IPS-18c (cell line): ENCODE results near the gene LRRC58.
"Not testable (repeated sequence)": the region's sequence is repeated elsewhere in the genome, so short reads cannot be mapped to it uniquely, and the experiment has no call there.

Experiments used
- H3K4me3 ChIP-seq: 2 replicates; pipeline ENCODE4 v1.7.0; 2013; ENCODE audit warnings: low read depth, mild to moderate bottlenecking, low read length, moderate library complexity; ENCODE audit not compliant: insufficient read depth
- H3K9me3 ChIP-seq: one replicate; pipeline ENCODE4 v1.6.1; 2013; ENCODE audit warnings: mild to moderate bottlenecking, low read length, moderate library complexity; ENCODE audit not compliant: control insufficient read depth, insufficient read depth

The LRRC58 gene

DNA sequence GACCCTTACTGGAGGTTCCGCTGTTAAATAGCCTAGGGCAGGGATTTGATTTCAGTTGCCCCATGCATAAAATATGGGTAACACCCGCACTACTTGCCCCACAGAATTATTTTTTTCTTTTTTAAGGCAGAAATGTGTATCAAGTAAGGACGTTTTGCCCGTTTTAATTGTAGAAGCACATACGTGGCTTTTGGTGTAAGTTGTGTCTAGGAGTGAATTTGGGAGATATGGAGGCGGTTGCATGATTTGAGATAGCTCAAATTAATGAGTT lies 636 bp upstream of the LRRC58 start:
- peak overlapping the region; percentile 76; the same call in 1 of the 2 replicates for H3K4me3 ChIP-seq
- H3K9me3 ChIP-seq, result no peaks in the 10 kb centered on the region

DNA sequence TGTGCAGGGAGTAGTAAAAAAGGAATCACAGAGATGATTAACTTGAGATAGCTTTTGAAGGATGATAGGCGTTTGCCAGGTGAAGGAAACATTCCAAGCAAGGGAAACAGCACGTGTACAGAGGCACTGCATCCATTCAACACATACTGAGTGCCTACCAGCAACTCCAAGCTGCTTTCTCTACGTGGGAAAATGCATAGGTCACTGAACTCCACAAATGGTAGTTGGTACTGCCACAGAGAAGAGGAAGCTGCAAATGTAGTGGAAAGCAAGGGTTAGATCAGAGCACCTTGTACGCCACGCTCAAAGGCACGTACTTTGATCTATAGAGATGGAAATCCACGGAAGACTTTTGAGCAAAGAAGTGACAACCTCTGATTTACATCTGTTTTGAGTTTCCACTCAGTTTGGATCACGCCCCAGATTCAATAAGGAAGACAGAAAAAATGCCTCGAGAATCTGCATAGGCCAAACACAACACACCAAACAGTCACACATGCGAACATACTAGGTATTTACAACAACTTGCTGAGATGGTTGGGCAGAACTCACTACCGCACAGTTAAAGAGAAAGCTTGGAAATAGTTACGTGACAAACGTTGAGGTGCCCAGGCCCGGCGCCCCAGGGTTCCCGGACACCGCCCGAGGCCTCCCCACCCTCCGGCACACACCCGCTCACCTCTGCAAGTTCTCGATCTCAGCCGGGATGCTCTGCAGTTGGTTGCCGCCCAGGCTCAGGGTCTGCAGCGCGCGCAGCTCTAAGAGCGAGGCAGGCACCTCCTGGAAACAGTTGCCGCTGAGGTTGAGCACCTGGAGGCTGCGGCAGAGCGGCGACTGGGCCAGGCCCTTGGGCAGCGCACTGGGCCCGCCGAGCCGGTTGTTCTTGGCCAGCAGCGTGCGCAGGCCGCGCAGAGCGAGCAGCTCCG lies 826 bp downstream of the LRRC58 start:
- peak overlapping the region; percentile 76 for H3K4me3 ChIP-seq

DNA sequence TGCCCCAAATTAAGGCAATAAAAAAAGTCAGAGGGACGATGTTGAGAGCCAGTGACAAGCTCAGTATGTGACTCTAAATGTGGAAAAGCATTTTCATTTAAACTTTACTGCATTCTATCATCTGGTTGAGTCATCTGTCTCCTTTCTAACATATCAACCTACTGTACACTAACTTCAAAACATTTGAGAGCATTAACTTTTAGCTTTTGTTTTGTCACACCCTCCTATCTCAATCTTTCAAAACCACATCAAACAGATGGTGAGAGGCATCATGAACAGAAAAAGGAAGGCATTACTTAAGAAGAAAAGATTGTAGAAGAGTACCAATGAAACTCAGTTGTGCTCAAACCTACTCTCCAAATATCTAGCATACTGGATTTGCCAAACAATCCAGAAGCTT lies 4.8 kb downstream of the LRRC58 start:
- Histone ChIP-seq H3K4me3 (no peak overlapping the region), H3K9me3 (no peaks in the 10 kb centered on the region)

More for the DNA sequence above, 826 bp downstream of the LRRC58 start:
- H3K9me3 ChIP-seq, result no peaks in the 10 kb centered on the region

DNA sequence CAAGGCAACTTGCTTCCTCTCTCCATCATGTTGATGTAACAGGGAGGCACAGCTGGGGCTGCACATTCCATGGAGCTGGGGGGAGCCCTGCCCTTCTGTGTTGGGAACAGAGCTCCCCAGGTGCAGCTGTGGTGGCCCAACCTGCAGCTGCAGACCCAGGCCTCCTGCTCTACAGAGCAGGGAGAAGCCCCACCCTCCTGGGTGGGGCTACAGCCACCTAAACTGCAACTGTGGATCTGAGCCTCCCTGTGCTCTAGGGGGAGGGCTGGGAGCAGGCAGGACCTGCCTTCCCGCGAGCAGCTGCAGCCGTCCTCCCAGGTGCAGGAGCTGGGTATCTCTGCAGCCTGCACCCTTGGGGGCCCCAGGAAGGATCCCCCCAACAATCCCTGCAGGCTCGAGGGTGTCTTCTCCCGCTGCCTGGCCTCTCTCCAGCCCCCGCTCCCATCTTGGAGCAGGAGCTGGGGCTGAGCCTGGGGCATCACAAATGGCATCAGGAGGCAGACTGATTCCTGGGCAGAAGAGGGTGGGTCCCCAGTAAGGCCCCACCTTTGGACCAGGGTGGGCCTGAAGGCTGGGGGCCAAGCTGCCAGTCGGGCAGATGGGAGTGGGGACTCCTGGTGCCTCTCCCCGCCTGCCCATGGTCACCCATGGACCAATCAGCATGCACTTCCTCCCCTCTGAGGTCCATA lies 7.4 kb downstream of the LRRC58 start:
- no peaks in the 10 kb centered on the region for H3K9me3 ChIP-seq
- H3K4me3 ChIP-seq, result no peak overlapping the region; the same call in 1 of the 2 replicates

DNA sequence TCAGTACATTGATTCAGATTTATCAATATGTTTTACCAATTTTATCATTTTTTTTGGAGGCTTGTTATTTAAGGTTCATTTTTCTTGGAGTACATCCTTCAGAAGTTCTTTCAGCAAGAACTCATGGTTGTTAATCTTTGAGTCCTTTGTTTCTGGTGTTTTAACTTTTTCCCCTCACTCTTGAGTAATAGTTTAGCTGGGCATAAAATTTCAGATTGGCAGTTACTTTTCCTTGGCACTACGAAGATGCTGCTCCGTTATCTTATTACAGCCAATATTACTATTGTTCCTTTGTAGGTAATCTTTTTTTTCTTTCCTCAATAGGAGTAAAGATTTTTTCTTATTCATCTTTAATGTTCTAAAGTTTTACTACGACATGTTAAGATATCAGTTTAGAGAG lies 9.8 kb downstream of the LRRC58 start:
- Histone ChIP-seq H3K4me3 (no peak overlapping the region), H3K9me3 (no peaks in the 10 kb centered on the region)

DNA sequence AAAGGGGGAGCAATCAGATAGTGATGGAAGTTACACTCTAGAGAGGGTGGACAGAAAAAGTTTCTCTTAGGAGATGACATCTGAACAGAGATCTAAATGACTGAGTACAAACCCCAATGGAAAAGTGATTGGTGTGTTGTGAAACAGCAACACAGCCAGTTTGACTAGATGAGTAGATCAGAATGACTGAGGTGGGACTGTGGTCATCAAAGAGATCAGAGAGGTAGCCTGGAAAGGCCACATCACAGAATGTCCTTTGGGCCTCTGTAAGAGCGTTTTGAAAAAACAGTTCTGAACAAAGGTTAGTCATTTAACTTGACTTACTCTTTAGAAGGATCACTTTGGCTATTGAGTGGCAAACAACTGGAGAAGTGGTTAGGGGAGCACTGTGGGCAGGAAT lies 10.6 kb downstream of the LRRC58 start:
- no peaks in the 10 kb centered on the region for H3K9me3 ChIP-seq
- no peak overlapping the region for H3K4me3 ChIP-seq

DNA sequence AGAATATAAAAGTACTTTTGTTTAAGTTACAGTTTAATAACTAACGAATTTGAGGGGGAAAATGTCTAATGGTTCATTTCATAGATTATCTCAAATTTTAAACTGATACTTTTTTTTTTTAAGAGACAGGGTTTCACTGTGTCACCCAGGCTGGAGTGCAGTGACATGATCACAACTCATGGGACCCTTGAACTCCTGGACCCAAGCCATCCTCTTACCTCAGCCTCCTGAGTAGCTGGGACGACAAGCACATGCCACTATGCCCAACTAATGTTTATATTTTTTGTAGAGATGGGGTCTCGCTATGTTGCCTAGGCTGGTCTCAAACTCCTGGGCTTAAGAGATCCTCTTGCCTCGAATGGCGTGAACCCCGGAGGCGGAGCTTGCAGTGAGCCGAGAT lies 16.5 kb downstream of the LRRC58 start:
- no peaks in the 10 kb centered on the region for H3K9me3 ChIP-seq
- H3K4me3 ChIP-seq, result no peak overlapping the region

DNA sequence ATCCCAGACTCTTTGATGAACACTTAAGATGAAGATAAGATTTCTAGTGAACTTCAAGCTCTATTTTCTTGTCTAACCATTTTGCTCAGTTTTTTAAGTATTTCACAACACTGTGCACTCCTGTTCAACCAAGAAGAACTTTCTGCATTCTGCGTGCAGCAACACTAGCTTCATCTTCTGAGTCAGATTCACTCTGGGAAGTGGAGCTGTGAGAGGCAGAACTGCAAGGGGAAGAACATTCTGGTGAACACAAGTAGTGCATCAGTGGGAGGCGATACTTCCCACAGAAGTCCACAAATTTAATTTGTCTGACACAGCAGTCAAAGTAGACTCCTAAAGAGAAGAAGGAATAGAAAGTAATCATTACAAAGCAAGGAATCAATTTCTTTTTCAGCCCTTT lies 18.1 kb downstream of the LRRC58 start:
- Histone ChIP-seq H3K9me3 (no peaks in the 10 kb centered on the region), H3K4me3 (no peak overlapping the region)

DNA sequence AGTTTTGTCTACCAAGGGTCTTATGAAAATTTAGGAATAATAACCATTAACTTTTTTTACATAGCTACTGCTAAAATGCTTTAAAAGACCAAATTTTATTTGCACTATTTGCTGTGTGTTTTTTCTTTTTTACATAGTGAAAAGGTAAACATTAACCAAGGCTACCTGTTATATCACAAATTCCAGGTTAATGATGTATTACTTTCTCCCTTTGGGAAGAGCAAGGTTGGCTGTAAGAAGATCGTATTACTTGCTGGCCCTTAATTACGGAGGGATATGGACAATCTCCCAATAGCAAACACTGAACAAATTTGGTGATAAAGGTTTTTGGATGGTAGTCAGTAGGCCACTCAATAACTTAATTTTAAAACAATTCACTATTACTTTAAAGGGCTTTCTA lies 22.4 kb downstream of the LRRC58 start:
- no peak overlapping the region for H3K4me3 ChIP-seq
- no peaks in the 10 kb centered on the region for H3K9me3 ChIP-seq

DNA sequence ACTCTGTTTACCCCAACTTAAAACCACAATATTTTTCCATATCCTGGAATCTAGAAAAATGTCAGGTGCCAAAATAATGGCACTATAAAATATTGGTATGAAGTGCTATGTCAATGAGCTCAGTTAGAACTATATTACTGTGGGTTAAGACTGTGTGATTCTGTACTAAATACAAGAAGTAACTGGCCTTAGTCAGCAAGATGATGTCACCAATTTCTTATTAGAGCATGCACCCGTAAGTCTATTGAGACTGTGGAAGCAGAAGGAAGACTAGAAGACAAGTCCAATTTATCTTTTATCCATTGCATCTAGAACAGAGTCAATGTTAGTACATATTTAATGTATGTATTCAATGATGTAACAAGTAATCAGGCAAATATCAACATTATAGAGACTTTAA lies 25.0 kb downstream of the LRRC58 start:
- H3K4me3 ChIP-seq, result no peak overlapping the region
- H3K9me3 ChIP-seq, result no peaks in the 10 kb centered on the region

DNA sequence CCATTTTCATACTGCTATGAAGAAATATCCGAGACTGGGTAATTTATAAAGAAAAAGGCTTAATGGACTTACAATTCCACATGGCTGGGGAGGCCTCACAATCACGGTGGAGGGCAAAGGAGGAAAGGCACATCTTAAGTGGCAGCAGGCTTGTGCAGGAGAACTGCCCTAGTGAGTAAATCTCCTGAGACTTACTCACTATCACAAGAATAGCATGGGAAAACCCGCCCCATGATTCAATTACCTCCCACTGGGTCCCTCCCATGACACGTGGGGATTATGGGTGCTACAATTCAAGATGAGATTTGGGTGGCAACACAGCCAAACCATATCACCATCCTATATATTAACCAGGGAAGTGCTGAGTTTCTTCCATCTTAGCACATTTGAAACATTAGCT lies 25.4 kb downstream of the LRRC58 start:
- H3K9me3 ChIP-seq, H3K4me3 ChIP-seq: not testable (repeated sequence)

DNA sequence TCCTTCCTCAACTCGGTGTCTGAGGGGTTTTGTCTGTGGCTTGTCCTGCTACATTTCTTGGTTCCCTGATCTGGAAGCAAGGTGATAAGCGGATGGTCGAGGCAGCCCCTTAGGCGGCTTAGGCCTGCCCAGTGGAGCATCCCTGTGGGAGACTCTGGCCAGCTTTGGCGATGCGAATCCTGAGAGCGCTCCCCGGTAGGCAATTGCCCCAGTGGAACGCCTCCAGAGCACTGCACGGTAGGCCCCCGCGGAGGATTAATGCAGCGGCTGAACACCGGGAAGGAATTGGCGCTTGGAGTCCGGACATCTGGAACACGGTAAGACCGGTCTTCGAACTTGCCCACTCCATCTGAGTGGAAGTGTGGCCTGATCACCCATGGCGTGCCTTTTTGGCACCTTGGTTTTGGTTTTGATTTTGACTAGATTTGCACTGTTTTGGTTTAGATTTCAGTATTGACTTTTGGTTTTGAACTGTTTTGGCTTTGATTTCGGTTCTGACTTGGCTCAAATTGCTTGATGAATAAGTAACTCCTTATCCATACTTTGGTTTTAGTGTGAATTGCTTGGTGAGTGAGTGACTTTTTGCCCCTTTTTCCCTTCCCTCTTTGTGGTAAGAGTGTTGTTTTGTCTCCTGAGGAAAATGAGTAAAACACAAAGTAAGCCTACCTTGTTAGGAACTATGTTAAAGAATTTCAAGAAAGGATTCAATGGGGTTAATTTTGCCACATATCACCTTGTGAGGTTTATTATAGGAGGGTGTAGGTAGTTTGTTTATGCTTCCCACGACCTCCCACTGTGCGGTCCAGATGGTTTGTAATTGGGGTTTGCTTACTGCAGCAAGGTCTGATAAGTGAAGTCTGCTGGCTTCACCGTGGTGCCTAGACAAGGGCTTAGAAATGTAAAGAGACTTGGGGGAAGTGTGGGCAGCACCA lies 37.0 kb downstream of the LRRC58 start:
- Histone ChIP-seq H3K4me3 (no peak overlapping the region), H3K9me3 (peaks cover 2% of the 10 kb centered on the region)

DNA sequence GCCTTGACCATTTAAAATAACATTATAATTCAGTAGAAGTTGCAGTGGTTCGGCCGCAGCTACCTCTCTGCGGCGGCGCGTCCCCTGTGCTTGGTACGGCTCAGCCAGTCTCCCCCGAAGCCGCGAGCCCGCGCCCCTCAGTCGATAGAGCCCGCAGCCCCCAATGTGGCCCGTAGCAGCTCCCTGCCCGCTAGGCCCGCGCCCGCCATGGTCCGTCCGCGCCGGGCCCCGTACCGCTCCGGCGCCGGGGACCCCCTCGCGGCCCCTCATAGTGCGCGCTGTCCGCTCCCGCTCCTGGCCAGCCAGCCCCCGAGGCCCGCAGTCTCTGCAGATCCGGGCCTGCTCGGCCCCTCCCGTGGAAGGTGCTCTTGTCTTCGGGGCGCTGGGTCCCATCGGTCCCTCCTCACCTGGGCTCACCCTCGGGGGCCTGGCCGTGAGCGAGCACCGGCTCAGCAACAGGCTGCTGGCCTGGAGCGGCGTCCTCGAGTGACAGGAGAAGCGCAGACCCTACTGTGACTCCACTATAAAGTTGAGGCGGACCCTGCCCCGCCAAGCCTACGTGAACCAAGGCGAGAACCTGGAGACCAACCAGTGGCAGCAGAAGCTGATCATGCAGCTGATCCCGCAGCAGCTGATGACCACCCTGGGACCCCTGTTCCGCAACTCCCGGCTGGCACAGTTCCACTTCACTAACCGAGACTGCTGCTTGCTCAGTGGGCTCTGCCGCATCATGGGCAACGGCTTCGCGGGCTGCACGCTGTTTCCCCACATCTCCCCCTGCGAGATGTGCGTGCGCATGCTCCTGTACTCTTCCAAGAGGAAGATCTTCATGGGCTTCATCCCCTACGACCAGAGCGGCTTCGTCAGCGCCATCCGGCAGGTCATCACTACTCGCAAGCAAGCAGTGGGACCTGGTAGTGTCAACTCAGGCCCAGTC lies 42.4 kb downstream of the LRRC58 start:
- Histone ChIP-seq H3K9me3 (peaks cover 2% of the 10 kb centered on the region), H3K4me3 (no peak overlapping the region)

DNA sequence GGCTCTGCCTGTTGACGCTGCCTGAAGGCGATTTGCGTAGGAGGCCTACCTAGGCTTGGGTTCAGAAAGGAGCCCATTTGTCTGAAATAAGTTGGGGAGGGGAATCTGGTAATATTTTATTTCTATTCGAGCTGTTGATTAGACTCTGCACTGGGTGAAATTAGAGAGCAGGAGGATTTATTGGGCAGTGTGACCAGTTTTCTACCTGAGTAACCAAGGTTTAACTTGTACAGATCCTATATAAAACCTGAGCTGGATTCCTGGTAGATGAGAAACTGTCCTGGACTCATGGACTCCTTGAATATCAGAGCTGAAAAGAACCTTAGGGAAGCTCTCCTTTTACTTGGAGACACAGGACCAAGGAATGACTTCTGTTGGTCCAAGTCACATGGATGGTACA lies 44.5 kb downstream of the LRRC58 start:
- Histone ChIP-seq H3K9me3 (no peaks in the 10 kb centered on the region), H3K4me3 (no peak overlapping the region)

DNA sequence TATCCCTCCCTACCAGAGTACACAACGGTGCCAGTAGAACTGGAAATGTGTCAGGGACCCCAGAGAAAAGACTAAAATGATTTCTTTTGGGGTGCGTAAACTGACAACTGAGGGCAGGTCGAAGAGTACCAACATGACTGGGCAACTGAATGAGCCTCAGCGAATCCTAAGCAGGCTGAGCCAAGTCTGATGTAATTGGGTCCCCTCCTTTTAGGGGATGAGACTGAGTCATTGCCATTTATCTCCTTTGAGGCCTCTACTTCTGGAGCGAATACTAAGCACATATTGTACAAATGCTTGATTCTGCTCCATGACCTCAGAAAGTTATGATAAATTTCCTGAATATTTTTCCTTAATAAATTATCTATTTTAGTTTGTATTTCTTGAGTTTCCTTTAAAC lies 46.8 kb downstream of the LRRC58 start:
- H3K9me3 ChIP-seq, result no peaks in the 10 kb centered on the region
- no peak overlapping the region for H3K4me3 ChIP-seq

DNA sequence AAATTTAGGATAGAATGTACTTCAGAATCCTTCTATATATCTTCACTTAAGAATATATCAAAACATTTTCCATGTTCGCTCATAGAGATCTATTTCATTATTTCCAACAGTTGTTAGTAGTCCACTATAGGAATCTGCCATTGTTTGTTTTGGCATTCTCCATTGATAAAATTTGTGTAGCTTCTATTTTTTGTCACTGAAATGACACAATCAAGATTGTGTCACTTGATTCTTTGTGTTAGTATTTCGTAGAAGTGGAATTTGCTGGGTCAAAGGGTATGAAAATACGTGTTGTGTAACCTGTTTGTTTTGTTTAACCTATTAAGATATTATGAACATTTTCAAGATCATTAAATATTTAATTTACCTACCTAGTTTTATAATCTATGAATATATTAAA lies 48.2 kb downstream of the LRRC58 start:
- Histone ChIP-seq H3K4me3 (no peak overlapping the region), H3K9me3 (no peaks in the 10 kb centered on the region)

DNA sequence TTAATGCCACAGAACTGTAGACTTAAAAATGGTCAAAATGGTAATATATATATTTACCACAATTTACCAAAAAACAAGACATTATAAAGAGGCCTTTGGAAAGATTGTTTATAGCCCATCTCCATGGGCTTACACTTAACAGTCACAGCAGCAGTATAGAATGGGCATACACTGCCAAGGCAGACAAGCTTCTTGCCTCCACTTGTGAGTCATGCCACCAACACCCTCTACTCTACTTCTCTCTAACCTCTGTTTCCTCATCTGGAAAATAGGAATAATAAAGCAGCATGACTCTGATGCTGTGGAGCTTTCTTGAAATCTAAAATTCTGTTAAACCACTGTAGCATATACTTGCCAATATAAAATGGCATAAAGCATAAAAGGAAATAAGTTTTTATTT lies 49.8 kb downstream of the LRRC58 start:
- Histone ChIP-seq H3K9me3 (no peaks in the 10 kb centered on the region), H3K4me3 (no peak overlapping the region)
